Esophagus squamous epithelium (tissue), 5 donors: ENCODE results near the gene PRPF8. TPM values are rescaled to one million over a fixed set of nuclear protein-coding genes. Genes with fewer than 3 reads are reported as not detected.

Experiments
- DNase-seq: peaks from one replicate; lab custom pipeline; 2025; lab: John Stamatoyannopoulos, UW
- H3K27ac ChIP-seq, 4 donors: fragments of 200-600 bp; sonication (generic); one replicate each; pipeline ENCODE4 v1.5.1; 2016 to 2019; ENCODE audit warnings: mild to moderate bottlenecking in 1 of 4
- H3K27me3 ChIP-seq, 4 donors: fragments of 200-600 bp; sonication (generic); 1 replicate in 3 of 4; 2 replicates in 1 of 4; pipeline versions ENCODE4 v1.5.1 to v1.6.0; 2017 to 2021; ENCODE audit warnings: antibody characterized with exemption in 1 of 4
- H3K36me3 ChIP-seq, 3 donors: fragments of 200-600 bp; sonication (generic); one replicate each; pipeline ENCODE4 v1.5.1; 2016 to 2019
- H3K4me1 ChIP-seq, 3 donors: fragments of 200-600 bp; sonication (generic); one replicate each; pipeline ENCODE4 v1.5.1; 2017 to 2019
- H3K4me3 ChIP-seq, 4 donors: fragments of 200-600 bp; sonication (generic); 1 replicate in 3 of 4; 2 replicates in 1 of 4; pipeline ENCODE4 v1.5.1; 2016 to 2019; ENCODE audit warnings: mild to moderate bottlenecking in 2 of 4, moderate library complexity in 1 of 4
- H3K9me3 ChIP-seq, 3 donors: fragments of 200-600 bp; sonication (generic); one replicate each; pipeline ENCODE4 v1.5.1; 2016 to 2019
- CTCF ChIP-seq, 6 experiments: fragments of 450-650 bp in 4 of 6; fragments of 200-600 bp in 2 of 6; sonication (generic) in 2 of 6; IDR thresholded peaks; one replicate each; pipeline ENCODE4 v1.5.1; 2016 to 2019; ENCODE audit warnings: antibody characterized with exemption in 6 of 6, mild to moderate bottlenecking in 4 of 6, moderate library complexity in 4 of 6
- POLR2A ChIP-seq, 4 donors: fragments of 450-650 bp; IDR thresholded peaks; one replicate each; pipeline ENCODE4 v1.6.1; 2017; ENCODE audit warnings: antibody characterized with exemption in 4 of 4, mild to moderate bottlenecking in 4 of 4, moderate library complexity in 3 of 4
- WGBS, 2 donors: methylation state at CpG; one replicate each; pipeline ENCODE4 v1.1.5; 2018; 5-methylcytosine and 5-hydroxymethylcytosine counted together
- intact Hi-C: fragments of 100-400 bp; cut with DNase I; formaldehyde crosslinking; loops from one replicate; pipeline ENCODE4 v1.15.0; 2022
- total RNA-seq, 4 donors: library from RNA; depleted of rRNA; stranded (reverse); fragments of >200 nt; gene quantifications; one replicate each; pipeline ENCODE4 v1.1.0, GENCODE V29; 2016
- donor health status: DM: yes; HTN: yes; CAD: no.

PRPF8 gene
- total RNA-seq, 4 donors from 2014 or later: 112 to 157 (median 145) TPM

DNA sequence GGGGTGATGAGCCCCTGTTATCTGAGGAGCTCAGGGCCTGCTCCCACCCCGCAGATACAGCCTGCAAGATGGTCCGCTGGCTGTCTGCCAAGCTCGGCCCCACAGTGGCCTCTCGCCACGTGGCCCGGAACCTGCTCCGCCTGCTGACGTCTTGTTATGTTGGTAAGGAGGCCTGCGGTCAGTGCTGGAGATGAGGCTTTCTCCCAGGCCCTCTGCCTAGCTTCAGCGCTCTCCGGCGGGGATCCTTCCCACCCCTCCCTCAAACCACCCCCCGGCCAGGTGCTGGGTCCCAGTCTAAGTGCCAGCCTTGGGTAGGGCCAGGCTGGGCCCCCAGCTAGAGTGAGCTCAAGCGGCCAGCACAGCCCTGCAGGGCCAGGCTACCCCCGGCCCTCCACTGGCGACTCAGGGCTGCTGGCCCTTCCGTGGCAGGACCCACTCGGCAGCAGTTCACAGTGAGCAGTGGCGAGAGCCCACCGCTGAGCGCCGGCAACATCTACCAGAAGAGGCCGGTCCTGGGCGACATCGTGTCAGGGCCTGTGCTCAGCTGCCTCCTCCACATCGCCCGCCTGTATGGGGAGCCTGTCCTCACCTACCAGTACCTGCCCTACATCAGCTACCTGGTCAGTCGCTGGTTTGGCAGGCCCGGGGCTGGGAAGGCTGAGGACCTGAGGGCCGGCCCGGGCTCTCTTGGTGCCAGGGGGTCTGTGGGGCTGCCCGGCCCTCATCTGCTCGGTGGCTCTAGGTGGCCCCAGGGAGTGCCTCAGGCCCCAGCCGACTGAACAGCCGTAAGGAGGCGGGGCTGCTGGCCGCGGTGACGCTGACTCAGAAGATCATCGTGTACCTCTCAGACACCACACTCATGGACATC lies 45.9 kb upstream of the PRPF8 start:
- Histone ChIP-seq H3K4me1 (peaks cover 27 to 65% (median 35%) of the 10 kb centered on the region in 3 donors), H3K27me3 (no peaks in the 10 kb centered on the region), H3K4me3 (peak overlapping the region in 2 of 4 donors; percentile 15 to 51), H3K27ac (peak overlapping the region; percentile 72 to 92 (median 84)), H3K9me3 (no peaks in the 10 kb centered on the region), H3K36me3 (peaks cover 22 to 95% (median 27%) of the 10 kb centered on the region in 3 donors)
- TF ChIP-seq POLR2A (IDR thresholded peaks at IDR 0.05) (peak in 2 of 4 donors; percentile 21 to 30), CTCF (IDR thresholded peaks at IDR 0.05) (peak in 1 of 6 experiments; percentile 13)
- intact Hi-C loops: no loop called here
- no peak for DNase-seq
- 45 to 52% methylated on average over 4 to 11 of the region's 40 CpGs for WGBS, 2 donors

- H3K36me3 ChIP-seq: peaks cover 19 to 89% (median 27%) of the 10 kb centered on the region in 3 donors
- 49 to 61% methylated on average over 8 to 11 of the region's 15 CpGs for WGBS, 2 donors
- peak overlapping the region; percentile 72 to 92 (median 84) for H3K27ac ChIP-seq
- no peaks in the 10 kb centered on the region for H3K9me3 ChIP-seq
- TF ChIP-seq POLR2A (IDR thresholded peaks at IDR 0.05) (no peak), CTCF (IDR thresholded peaks at IDR 0.05) (no peak)
- intact Hi-C loops: loop anchor here (10.0 kb wide), 1 partner anchor 135 kb away; no protein-coding TSS in a partner anchor
- peaks cover 33 to 69% (median 41%) of the 10 kb centered on the region in 3 donors for H3K4me1 ChIP-seq
- peak overlapping the region in 2 of 4 donors; percentile 15 to 51 for H3K4me3 ChIP-seq
- DNase-seq: no peak
- no peaks in the 10 kb centered on the region for H3K27me3 ChIP-seq
Observed at GRCh38 chr17:1729966-1730325, 45.3 kb upstream of the PRPF8 start.

- intact Hi-C loops: loop anchor here (10.0 kb wide), 1 partner anchor 137 kb away; no protein-coding TSS in a partner anchor
- Histone ChIP-seq H3K36me3 (peaks cover 7 to 70% (median 18%) of the 10 kb centered on the region in 3 donors), H3K27ac (no peak overlapping the region)
Observed at GRCh38 chr17:1727876-1728630, 43.4 kb upstream of the PRPF8 start.

GRCh38 chr17:1727258-1727789 lies 42.7 kb upstream of the PRPF8 start:
- Histone ChIP-seq H3K27ac (no peak overlapping the region), H3K4me1 (peaks cover 40 to 89% (median 56%) of the 10 kb centered on the region in 3 donors), H3K9me3 (no peaks in the 10 kb centered on the region), H3K27me3 (no peaks in the 10 kb centered on the region), H3K4me3 (no peak overlapping the region), H3K36me3 (peaks cover 7 to 63% (median 18%) of the 10 kb centered on the region in 3 donors)
- intact Hi-C loops: loop anchor here (10.0 kb wide), 1 partner anchor 137 kb away; no protein-coding TSS in a partner anchor
- DNase-seq: no peak
- WGBS, 2 donors: 39 to 98% methylated on average over 3 to 9 of the region's 21 CpGs
- TF ChIP-seq CTCF (IDR thresholded peaks at IDR 0.05): no peak
- no peak for TF ChIP-seq POLR2A (IDR thresholded peaks at IDR 0.05)

More at GRCh38 chr17:1727876-1728630, 43.4 kb upstream of the PRPF8 start:
- Histone ChIP-seq H3K4me3 (no peak overlapping the region), H3K9me3 (no peaks in the 10 kb centered on the region), H3K27me3 (no peaks in the 10 kb centered on the region), H3K4me1 (peaks cover 40 to 84% (median 54%) of the 10 kb centered on the region in 3 donors)
- no peak for DNase-seq
- TF ChIP-seq POLR2A (IDR thresholded peaks at IDR 0.05) (no peak), CTCF (IDR thresholded peaks at IDR 0.05) (no peak)
- 86 to 89% methylated on average over 7 to 19 of the region's 28 CpGs for WGBS, 2 donors
